ENCODE measurements around the gene P3H3. TPM values are rescaled to one million over a fixed set of nuclear protein-coding genes. Genes with fewer than 3 reads are reported as not detected.

P3H3 gene
- total RNA-seq, 5 donors from 2014 or later (not counting 1 experiment from before 2014, with no cell fraction given) = 4.7 to 9.8 (median 8.0) TPM

DNA sequence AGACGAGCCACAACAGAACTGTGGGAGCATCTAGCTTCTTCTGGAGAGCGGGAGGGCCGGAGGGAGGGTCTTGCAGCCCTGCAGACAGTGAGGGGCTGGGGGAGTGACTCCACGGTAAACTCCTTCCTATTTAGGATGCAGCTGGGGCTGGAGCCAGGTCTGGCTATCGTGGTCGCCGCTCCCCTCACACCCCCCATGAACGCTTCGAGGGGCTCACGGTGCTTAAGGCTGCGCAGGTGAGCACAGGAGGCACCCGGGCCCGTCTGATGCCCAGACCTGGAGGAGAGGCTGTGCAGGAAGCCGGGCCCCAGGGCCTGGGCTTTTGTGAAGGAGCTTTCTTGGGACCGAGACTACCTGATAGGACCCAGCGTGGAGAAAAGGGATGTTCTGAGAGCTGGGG is 8.6 kb downstream of the P3H3 start:
- H3K4me3 Mint-ChIP-seq = no peak overlapping the region
- no peak for ATAC-seq (replicated peaks in 1 of 4)
- H3K9me3 Mint-ChIP-seq = no peaks in the 10 kb centered on the region
- Histone ChIP-seq H3K27me3 (replicated peaks in 1 of 2; ENCODE audit: control insufficient read depth in 2 of 2, extremely low read depth in 1 of 2, insufficient read depth in 2 of 2, low read length in 1 of 2) (peaks cover 0 to 4% of the 10 kb centered on the region in 2 experiments), H3K27ac (ENCODE audit: low read length) (no peak overlapping the region), H3K9me3 (no peaks in the 10 kb centered on the region), H3K4me1 (ENCODE audit: control insufficient read depth in 1 of 2, extremely low read depth in 1 of 2, insufficient read depth in 2 of 2, low read length in 2 of 2) (peaks cover 0 to 6% of the 10 kb centered on the region in 2 experiments), H3K36me3 (ENCODE audit: control insufficient read depth in 2 of 2, extremely low read depth in 1 of 2, insufficient read depth in 1 of 2, low read length in 1 of 2) (no peaks in the 10 kb centered on the region), H3K4me3 (ENCODE audit: control insufficient read depth in 1 of 2, extremely low read depth in 1 of 2, low read length in 1 of 2) (no peak overlapping the region)
- H3K27me3 Mint-ChIP-seq = no peaks in the 10 kb centered on the region
- 84% methylated on average over 12 of the region's 16 CpGs for WGBS (ENCODE audit: insufficient coverage)
- peaks cover 2 to 7% (median 4%) of the 10 kb centered on the region in 3 donors for H3K4me1 Mint-ChIP-seq
- CTCF ChIA-PET = interaction anchor here in 1 of 2 donors (0.9 to 6.1 kb wide), 2 partner anchors 12 to 83 kb away, joined by 3 to 34 read pairs; partner anchors contain the start of gene MLF2
- H3K27ac Mint-ChIP-seq = no peak overlapping the region
- POLR2A ChIA-PET = interaction anchor here in 1 of 2 donors (0.5 kb wide), 1 partner anchor 267 kb away, joined by 6 read pairs; no protein-coding TSS in a partner anchor
- H3K36me3 Mint-ChIP-seq = no peaks in the 10 kb centered on the region
- no peak for DNase-seq

DNA sequence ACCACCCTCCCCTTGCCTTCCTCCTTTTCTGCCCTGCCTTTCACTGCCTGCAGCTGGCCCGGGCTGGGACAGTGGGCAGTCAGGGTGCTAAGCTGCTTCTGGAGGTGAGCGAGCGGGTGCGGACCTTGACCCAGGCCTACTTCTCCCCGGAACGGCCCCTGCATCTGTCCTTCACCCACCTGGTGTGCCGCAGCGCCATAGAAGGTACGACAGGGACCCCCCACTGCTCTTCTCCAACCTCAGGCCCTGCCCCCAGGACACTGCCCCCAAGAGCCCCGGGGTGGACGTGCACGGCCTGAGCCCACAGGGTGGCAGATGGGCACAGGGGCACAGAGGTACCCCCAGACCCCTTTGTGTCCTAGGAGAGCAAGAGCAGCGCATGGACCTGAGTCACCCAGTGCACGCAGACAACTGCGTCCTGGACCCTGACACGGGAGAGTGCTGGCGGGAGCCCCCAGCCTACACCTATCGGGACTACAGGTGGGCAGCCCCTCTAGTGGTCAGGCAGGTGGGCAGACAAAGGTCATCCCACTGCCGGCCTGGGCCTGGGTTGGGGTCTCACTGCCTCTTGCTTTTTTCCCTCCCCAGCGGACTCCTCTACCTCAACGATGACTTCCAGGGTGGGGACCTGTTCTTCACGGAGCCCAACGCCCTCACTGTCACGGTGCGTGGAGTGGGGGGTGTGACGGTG is 9.3 kb downstream of the P3H3 start:
- Histone ChIP-seq H3K27ac (ENCODE audit: low read length) (no peak overlapping the region), H3K9me3 (no peaks in the 10 kb centered on the region), H3K27me3 (replicated peaks in 1 of 2; ENCODE audit: control insufficient read depth in 2 of 2, extremely low read depth in 1 of 2, insufficient read depth in 2 of 2, low read length in 1 of 2) (peaks cover 0 to 4% of the 10 kb centered on the region in 2 experiments), H3K36me3 (ENCODE audit: control insufficient read depth in 2 of 2, extremely low read depth in 1 of 2, insufficient read depth in 1 of 2, low read length in 1 of 2) (no peaks in the 10 kb centered on the region), H3K4me1 (ENCODE audit: control insufficient read depth in 1 of 2, extremely low read depth in 1 of 2, insufficient read depth in 2 of 2, low read length in 2 of 2) (peaks cover 0 to 6% of the 10 kb centered on the region in 2 experiments), H3K4me3 (ENCODE audit: control insufficient read depth in 1 of 2, extremely low read depth in 1 of 2, low read length in 1 of 2) (no peak overlapping the region)
- ChIA-PET POLR2A (no interaction called here), CTCF (interaction anchor here in 1 of 2 donors (0.7 to 6.1 kb wide), 3 partner anchors 12 to 88 kb away, joined by 3 to 34 read pairs (median 3); partner anchors contain the start of gene MLF2)
- Mint-ChIP-seq H3K27me3 (no peaks in the 10 kb centered on the region), H3K9me3 (no peaks in the 10 kb centered on the region), H3K4me3 (no peak overlapping the region), H3K27ac (no peak overlapping the region), H3K36me3 (no peaks in the 10 kb centered on the region), H3K4me1 (peaks cover 2 to 7% (median 4%) of the 10 kb centered on the region in 3 donors)
- no peak for DNase-seq
- WGBS (ENCODE audit: insufficient coverage) = 92% methylated on average over 20 of the region's 26 CpGs
- ATAC-seq (replicated peaks in 1 of 4) = no peak

DNA sequence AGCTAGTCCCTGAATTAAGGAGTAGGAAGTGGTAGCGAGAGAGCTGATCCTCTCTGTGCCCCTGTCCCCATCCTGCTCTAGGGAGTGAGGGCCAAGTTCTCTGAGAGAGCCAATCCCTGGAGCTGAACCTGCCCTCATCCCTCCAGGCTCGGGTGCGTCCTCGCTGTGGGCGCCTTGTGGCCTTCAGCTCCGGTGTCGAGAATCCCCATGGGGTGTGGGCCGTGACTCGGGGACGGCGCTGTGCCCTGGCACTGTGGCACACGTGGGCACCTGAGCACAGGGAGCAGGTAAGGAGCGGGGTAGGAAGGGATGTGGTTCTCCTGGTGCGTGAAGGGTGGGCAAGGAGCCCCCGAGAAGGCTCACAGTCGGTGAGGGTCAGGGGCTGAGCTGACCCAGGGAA is 10.6 kb downstream of the P3H3 start:
- Mint-ChIP-seq H3K36me3 (no peaks in the 10 kb centered on the region), H3K4me3 (no peak overlapping the region), H3K27me3 (no peaks in the 10 kb centered on the region), H3K27ac (no peak overlapping the region), H3K4me1 (peaks cover 2 to 7% (median 4%) of the 10 kb centered on the region in 3 donors), H3K9me3 (no peaks in the 10 kb centered on the region)
- DNase-seq (no peak), ATAC-seq (replicated peaks in 1 of 4) (no peak)
- Histone ChIP-seq H3K4me1 (ENCODE audit: control insufficient read depth in 1 of 2, extremely low read depth in 1 of 2, insufficient read depth in 2 of 2, low read length in 2 of 2) (peaks cover 0 to 6% of the 10 kb centered on the region in 2 experiments), H3K27me3 (replicated peaks in 1 of 2; ENCODE audit: control insufficient read depth in 2 of 2, extremely low read depth in 1 of 2, insufficient read depth in 2 of 2, low read length in 1 of 2) (peaks cover 0 to 4% of the 10 kb centered on the region in 2 experiments), H3K27ac (ENCODE audit: low read length) (no peak overlapping the region), H3K9me3 (no peaks in the 10 kb centered on the region), H3K4me3 (ENCODE audit: control insufficient read depth in 1 of 2, extremely low read depth in 1 of 2, low read length in 1 of 2) (no peak overlapping the region), H3K36me3 (ENCODE audit: control insufficient read depth in 2 of 2, extremely low read depth in 1 of 2, insufficient read depth in 1 of 2, low read length in 1 of 2) (no peaks in the 10 kb centered on the region)
- WGBS (ENCODE audit: insufficient coverage) = 99% methylated on average over 8 of the region's 16 CpGs
- POLR2A ChIA-PET = no interaction called here
- CTCF ChIA-PET = interaction anchor here in 1 of 2 donors (1.0 kb wide), 1 partner anchor 8 kb away, joined by 5 read pairs; no protein-coding TSS in a partner anchor

DNA sequence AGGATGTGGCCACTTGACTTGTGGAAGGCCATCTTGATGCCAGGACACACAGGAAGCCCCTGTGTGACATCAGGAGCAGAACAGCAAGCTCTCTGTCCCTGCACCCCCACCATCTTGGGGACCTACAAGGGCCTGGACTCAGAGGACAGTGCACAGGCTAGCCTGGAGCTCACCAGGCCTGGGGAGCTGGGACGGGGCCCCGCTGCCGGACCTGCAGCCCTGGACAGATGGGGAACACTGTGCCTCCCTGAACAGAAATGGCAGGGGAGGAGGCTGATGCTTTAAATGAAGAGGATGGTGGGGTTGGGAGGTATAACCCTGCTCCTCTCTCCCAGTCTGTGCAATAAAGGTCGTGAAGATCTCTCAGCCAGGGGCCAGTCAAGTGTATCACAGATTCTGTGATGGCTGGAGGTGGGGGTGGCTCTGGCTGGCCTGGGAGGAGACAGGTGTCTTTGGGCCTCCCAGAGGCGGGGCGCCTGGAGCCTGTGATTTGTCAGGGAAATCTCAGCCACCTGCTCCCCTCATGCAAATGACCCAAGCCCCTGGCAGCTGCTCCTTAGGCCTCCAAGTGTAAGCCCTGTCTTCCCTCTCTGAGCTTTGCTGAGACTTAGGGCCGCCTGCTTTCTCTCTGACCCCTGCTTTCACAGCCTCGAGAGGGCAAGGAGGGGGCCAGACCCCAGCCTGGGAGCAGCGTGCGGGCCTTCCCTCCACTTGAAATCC is 11.4 kb downstream of the P3H3 start:
- no peak overlapping the region for H3K27ac Mint-ChIP-seq
- no peaks in the 10 kb centered on the region for H3K36me3 Mint-ChIP-seq

DNA sequence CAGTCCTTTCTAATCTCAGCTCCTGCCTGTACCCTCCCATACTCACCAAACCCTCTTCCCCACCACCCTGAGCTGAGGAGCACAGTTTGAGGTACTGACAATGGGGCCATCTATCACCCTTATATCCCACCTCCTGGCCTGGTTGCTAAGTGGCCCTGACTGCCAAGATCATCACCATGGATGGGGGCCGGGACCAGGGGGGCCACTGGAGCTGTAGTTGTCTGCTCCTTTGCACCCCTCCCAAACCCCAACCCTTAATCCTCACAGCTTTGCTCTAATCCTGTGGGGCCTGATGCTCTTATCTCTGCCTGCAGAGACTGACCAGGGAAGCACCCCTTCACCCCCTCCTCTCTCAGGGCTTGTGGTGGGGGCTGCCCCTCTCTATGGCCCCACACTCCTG is 12.1 kb downstream of the P3H3 start:
- no peaks in the 10 kb centered on the region for H3K9me3 Mint-ChIP-seq
- no peak overlapping the region for H3K4me3 Mint-ChIP-seq
- no CpG with 5 or more reads among the region's 1 CpG for WGBS (ENCODE audit: insufficient coverage)
- POLR2A ChIA-PET = interaction anchor here in 1 of 2 donors (0.6 kb wide), 1 partner anchor 488 kb away, joined by 3 read pairs; no protein-coding TSS in a partner anchor
- peaks cover 2 to 7% (median 4%) of the 10 kb centered on the region in 3 donors for H3K4me1 Mint-ChIP-seq
- H3K36me3 ChIP-seq (ENCODE audit: control insufficient read depth in 2 of 2, extremely low read depth in 1 of 2, insufficient read depth in 1 of 2, low read length in 1 of 2) = no peaks in the 10 kb centered on the region
- no peak overlapping the region for H3K4me3 ChIP-seq (ENCODE audit: control insufficient read depth in 1 of 2, extremely low read depth in 1 of 2, low read length in 1 of 2)
- H3K9me3 ChIP-seq = no peaks in the 10 kb centered on the region
- peaks cover 0 to 4% of the 10 kb centered on the region in 2 experiments for H3K27me3 ChIP-seq (replicated peaks in 1 of 2; ENCODE audit: control insufficient read depth in 2 of 2, extremely low read depth in 1 of 2, insufficient read depth in 2 of 2, low read length in 1 of 2)
- no peak overlapping the region for H3K27ac ChIP-seq (ENCODE audit: low read length)
- no peaks in the 10 kb centered on the region for H3K27me3 Mint-ChIP-seq
- H3K36me3 Mint-ChIP-seq = no peaks in the 10 kb centered on the region
- CTCF ChIA-PET = no interaction called here
- H3K4me1 ChIP-seq (ENCODE audit: control insufficient read depth in 1 of 2, extremely low read depth in 1 of 2, insufficient read depth in 2 of 2, low read length in 2 of 2) = peaks cover 0 to 6% of the 10 kb centered on the region in 2 experiments
- no peak overlapping the region for H3K27ac Mint-ChIP-seq
- DNase-seq (no peak), ATAC-seq (replicated peaks in 1 of 4) (no peak)

More for the DNA sequence above, 11.4 kb downstream of the P3H3 start:
- no peak overlapping the region for H3K27ac ChIP-seq (ENCODE audit: low read length)
- 86% methylated on average over 6 of the region's 10 CpGs for WGBS (ENCODE audit: insufficient coverage)
- ATAC-seq (replicated peaks in 1 of 4) = no peak
- peaks cover 0 to 6% of the 10 kb centered on the region in 2 experiments for H3K4me1 ChIP-seq (ENCODE audit: control insufficient read depth in 1 of 2, extremely low read depth in 1 of 2, insufficient read depth in 2 of 2, low read length in 2 of 2)
- no peaks in the 10 kb centered on the region for H3K9me3 ChIP-seq
- Mint-ChIP-seq H3K4me1 (peaks cover 2 to 7% (median 4%) of the 10 kb centered on the region in 3 donors), H3K9me3 (no peaks in the 10 kb centered on the region), H3K27me3 (no peaks in the 10 kb centered on the region), H3K4me3 (no peak overlapping the region)
- H3K36me3 ChIP-seq (ENCODE audit: control insufficient read depth in 2 of 2, extremely low read depth in 1 of 2, insufficient read depth in 1 of 2, low read length in 1 of 2) = no peaks in the 10 kb centered on the region
- ChIA-PET POLR2A (no interaction called here), CTCF (interaction anchor here in 1 of 2 donors (1.0 kb wide), 1 partner anchor 9 kb away, joined by 5 read pairs; no protein-coding TSS in a partner anchor)
- no peak for DNase-seq
- peaks cover 0 to 4% of the 10 kb centered on the region in 2 experiments for H3K27me3 ChIP-seq (replicated peaks in 1 of 2; ENCODE audit: control insufficient read depth in 2 of 2, extremely low read depth in 1 of 2, insufficient read depth in 2 of 2, low read length in 1 of 2)
- H3K4me3 ChIP-seq (ENCODE audit: control insufficient read depth in 1 of 2, extremely low read depth in 1 of 2, low read length in 1 of 2) = no peak overlapping the region

DNA sequence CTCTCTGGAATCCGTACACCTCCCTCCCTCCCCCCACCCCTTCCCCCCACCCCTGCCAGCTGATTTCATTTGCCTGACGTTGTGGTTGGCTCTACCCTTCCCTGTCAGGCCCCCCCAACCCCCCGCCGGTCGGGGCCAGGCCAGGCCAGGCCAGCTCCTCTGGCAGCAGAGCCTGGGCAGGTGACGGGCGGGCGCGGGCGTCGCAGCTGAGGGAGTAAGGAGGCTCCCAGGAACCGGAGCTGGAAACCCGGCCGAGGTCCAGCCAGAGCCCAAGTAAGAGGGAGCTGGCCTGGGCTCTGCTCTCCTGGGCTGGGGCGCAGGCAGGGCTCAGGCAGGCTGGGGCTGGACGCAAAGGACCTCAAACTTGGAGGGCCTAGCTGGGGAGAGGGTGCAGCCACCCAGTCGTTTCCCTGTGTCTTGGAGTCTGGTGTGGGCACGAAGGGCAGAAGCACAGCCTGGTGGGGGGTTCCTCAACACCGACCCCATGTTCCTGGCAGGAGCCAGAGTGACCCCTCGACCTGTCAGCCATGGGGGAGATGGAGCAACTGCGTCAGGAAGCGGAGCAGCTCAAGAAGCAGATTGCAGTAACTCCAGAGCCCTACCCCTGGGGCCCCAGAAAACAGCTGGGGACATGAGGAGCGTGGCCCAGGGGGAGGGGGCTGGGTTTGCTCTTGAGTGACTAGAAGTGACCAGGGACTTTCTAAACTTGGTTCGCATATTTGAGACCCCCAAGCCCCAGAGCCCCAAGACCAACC is 12.7 kb downstream of the P3H3 start, which contains the start of gene GNB3:
GNB3 (plus strand) TSS at position 165 of the 755 bp plus-strand sequence; CDS start at position 528, 363 bp downstream.
- no peaks in the 10 kb centered on the region for H3K36me3 Mint-ChIP-seq
- ChIA-PET POLR2A (interaction anchor here in 1 of 2 donors (0.6 kb wide), 1 partner anchor 489 kb away, joined by 3 read pairs; no protein-coding TSS in a partner anchor), CTCF (no interaction called here)
- WGBS (ENCODE audit: insufficient coverage) = 87% methylated on average over 20 of the region's 24 CpGs
- DNase-seq = no peak
- H3K27ac Mint-ChIP-seq = no peak within 1 kb of the TSS
- peaks cover 0 to 3% (median 0%) of the 10 kb centered on the region in 3 donors for H3K4me1 Mint-ChIP-seq
- H3K4me1 ChIP-seq (ENCODE audit: control insufficient read depth in 1 of 2, extremely low read depth in 1 of 2, insufficient read depth in 2 of 2, low read length in 2 of 2) = peaks cover 0 to 2% of the 10 kb centered on the region in 2 experiments
- no peaks in the 10 kb centered on the region for H3K36me3 ChIP-seq (ENCODE audit: control insufficient read depth in 2 of 2, extremely low read depth in 1 of 2, insufficient read depth in 1 of 2, low read length in 1 of 2)
- no peak within 1 kb of the TSS for H3K4me3 Mint-ChIP-seq
- ATAC-seq (replicated peaks in 1 of 4) = no peak
- no peak within 1 kb of the TSS for H3K27ac ChIP-seq (ENCODE audit: low read length)
- peaks cover 0 to 4% of the 10 kb centered on the region in 2 experiments for H3K27me3 ChIP-seq (replicated peaks in 1 of 2; ENCODE audit: control insufficient read depth in 2 of 2, extremely low read depth in 1 of 2, insufficient read depth in 2 of 2, low read length in 1 of 2)
- H3K27me3 Mint-ChIP-seq = no peaks in the 10 kb centered on the region
- H3K9me3 ChIP-seq = no peaks in the 10 kb centered on the region
- H3K9me3 Mint-ChIP-seq = no peaks in the 10 kb centered on the region
- no peak within 1 kb of the TSS for H3K4me3 ChIP-seq (ENCODE audit: control insufficient read depth in 1 of 2, extremely low read depth in 1 of 2, low read length in 1 of 2)
